Measurements from ENCODE around the gene KRTAP2-4. TPM values are rescaled to one million over a fixed set of nuclear protein-coding genes. Genes with fewer than 3 reads are reported as not detected.
"Not testable (repeated sequence)": the region's sequence is repeated elsewhere in the genome, so short reads cannot be mapped to it uniquely, and the experiment has no call there.

Gene KRTAP2-4
- total and polyA plus RNA-seq, 7 donors = not detected

- TF ChIP-seq, protein P1, sequence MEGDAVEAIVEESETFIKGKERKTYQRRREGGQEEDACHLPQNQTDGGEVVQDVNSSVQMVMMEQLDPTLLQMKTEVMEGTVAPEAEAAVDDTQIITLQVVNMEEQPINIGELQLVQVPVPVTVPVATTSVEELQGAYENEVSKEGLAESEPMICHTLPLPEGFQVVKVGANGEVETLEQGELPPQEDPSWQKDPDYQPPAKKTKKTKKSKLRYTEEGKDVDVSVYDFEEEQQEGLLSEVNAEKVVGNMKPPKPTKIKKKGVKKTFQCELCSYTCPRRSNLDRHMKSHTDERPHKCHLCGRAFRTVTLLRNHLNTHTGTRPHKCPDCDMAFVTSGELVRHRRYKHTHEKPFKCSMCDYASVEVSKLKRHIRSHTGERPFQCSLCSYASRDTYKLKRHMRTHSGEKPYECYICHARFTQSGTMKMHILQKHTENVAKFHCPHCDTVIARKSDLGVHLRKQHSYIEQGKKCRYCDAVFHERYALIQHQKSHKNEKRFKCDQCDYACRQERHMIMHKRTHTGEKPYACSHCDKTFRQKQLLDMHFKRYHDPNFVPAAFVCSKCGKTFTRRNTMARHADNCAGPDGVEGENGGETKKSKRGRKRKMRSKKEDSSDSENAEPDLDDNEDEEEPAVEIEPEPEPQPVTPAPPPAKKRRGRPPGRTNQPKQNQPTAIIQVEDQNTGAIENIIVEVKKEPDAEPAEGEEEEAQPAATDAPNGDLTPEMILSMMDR (IDR thresholded peaks at IDR 0.05) = no peak
- no peak for TF ChIP-seq POLR2AphosphoS5 (IDR thresholded peaks at IDR 0.05)
- TF ChIP-seq POLR2A (IDR thresholded peaks at IDR 0.05) = no peak
- no peak for TF ChIP-seq EP300 (IDR thresholded peaks at IDR 0.05)
- no peak overlapping the region for H3K4me3 ChIP-seq
- DNase-seq = no peak
- H3K27me3 ChIP-seq = no peaks in the 10 kb centered on the region
- H3K27ac ChIP-seq = no peak overlapping the region
- no peaks in the 10 kb centered on the region for H3K4me1 ChIP-seq
- H3K36me3 ChIP-seq = no peaks in the 10 kb centered on the region
- intact Hi-C loops (cut with DNase I) = no loop called here
- H3K9me3 ChIP-seq = no peaks in the 10 kb centered on the region
Observed at GRCh38 chr17:41076788-41077187, 11.1 kb upstream of the KRTAP2-4 start.

DNA sequence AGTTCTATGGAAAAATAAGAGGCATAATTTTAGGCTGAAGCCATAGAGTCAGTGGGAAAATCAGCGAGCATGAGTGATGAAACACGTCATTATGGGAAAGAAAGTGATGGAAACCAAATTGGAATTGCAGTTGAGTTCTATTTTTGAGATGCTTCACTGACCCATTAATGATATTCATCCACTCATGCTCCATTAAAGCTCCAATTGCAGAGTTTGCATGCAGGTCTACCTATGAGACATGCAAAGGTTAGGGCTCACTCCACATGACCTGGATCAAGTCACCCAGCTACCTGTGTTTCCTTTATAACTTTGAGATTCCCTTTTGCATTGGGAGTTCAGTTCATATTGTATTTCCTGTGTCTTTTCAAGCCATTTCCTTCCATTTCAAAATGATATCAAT is 8.0 kb upstream of the KRTAP2-4 start:
- WGBS, 2 donors = 92 to 94% methylated on average over 2 of the region's 2 CpGs
- Histone ChIP-seq H3K9me3 (no peaks in the 10 kb centered on the region), H3K27me3 (no peaks in the 10 kb centered on the region), H3K4me3 (no peak overlapping the region), H3K4me1 (no peaks in the 10 kb centered on the region), H3K27ac (no peak overlapping the region), H3K36me3 (no peaks in the 10 kb centered on the region)
- TF ChIP-seq POLR2A (IDR thresholded peaks at IDR 0.05) = no peak
- TF ChIP-seq, protein P1 (IDR thresholded peaks at IDR 0.05) = no peak
- no peak for TF ChIP-seq EP300 (IDR thresholded peaks at IDR 0.05)
- no peak for TF ChIP-seq POLR2AphosphoS5 (IDR thresholded peaks at IDR 0.05)
- intact Hi-C loops (cut with DNase I) = no loop called here
- no peak for DNase-seq

GRCh38 chr17:41071606-41072360 is 6.1 kb upstream of the KRTAP2-4 start:
- Histone ChIP-seq H3K27me3 (no peaks in the 10 kb centered on the region), H3K36me3 (no peaks in the 10 kb centered on the region), H3K9me3 (no peaks in the 10 kb centered on the region), H3K4me3 (no peak overlapping the region), H3K27ac (no peak overlapping the region), H3K4me1 (no peaks in the 10 kb centered on the region)
- intact Hi-C loops (cut with DNase I) = no loop called here
- WGBS, 2 donors = 89 to 91% methylated on average over 5 of the region's 5 CpGs
- no peak for DNase-seq
- TF ChIP-seq POLR2AphosphoS5 (IDR thresholded peaks at IDR 0.05) (no peak), POLR2A (IDR thresholded peaks at IDR 0.05) (no peak), EP300 (IDR thresholded peaks at IDR 0.05) (no peak)
- TF ChIP-seq, protein P1 (IDR thresholded peaks at IDR 0.05) = no peak

DNA sequence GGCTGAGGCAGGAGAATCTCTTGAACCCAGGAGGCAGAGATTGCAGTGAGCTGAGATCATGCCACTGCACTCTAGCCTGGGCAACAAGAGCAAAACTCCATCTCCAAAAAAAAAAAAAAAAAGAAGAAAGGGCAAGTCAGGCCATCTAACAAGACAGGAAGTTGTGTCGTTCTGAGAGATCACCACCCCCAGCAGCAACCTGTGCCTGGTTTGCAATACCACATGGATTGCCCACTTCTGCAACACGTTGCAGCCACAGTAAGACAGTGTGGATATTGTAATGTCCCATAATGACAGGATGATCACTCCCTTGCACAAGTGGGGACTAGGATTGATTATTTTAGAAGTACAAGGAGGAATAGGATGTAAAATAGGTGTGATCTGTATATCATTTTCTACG is 3.4 kb upstream of the KRTAP2-4 start:
- Histone ChIP-seq H3K4me3 (no peak overlapping the region), H3K4me1 (no peaks in the 10 kb centered on the region), H3K36me3 (no peaks in the 10 kb centered on the region), H3K27me3 (no peaks in the 10 kb centered on the region), H3K27ac (no peak overlapping the region), H3K9me3 (no peaks in the 10 kb centered on the region)
- TF ChIP-seq POLR2A (IDR thresholded peaks at IDR 0.05) (no peak), EP300 (IDR thresholded peaks at IDR 0.05) (no peak), POLR2AphosphoS5 (IDR thresholded peaks at IDR 0.05) (no peak)
- TF ChIP-seq, protein P1 (IDR thresholded peaks at IDR 0.05) = no peak
- no peak for DNase-seq
- intact Hi-C loops (cut with DNase I) = no loop called here
- WGBS, 2 donors = 72 to 82% methylated on average over 3 of the region's 3 CpGs

DNA sequence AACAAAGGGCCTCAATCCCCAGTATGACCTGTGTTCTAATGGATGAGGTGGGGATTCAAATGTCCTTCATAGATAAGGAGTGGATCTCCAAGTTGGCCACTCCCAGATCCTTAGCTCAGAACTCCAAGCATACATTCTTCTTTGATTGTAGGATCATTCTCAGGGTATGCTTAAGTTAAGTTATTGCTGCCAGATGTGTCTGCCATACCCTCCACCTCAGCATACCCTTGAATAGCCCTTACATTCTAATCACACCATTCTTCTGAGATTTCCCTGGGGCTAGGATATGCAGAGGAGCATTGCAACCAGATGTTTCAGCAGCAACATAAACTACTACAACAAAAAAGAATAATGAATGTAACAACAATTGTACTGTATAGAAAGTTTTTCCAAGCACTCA is 1.6 kb upstream of the KRTAP2-4 start:
- DNase-seq = no peak
- no peaks in the 10 kb centered on the region for H3K36me3 ChIP-seq
- H3K27me3 ChIP-seq = no peaks in the 10 kb centered on the region
- peaks cover 0 to 2% (median 0%) of the 10 kb centered on the region in 4 donors for H3K4me1 ChIP-seq
- TF ChIP-seq EP300 (IDR thresholded peaks at IDR 0.05) (no peak), POLR2A (IDR thresholded peaks at IDR 0.05) (no peak), POLR2AphosphoS5 (IDR thresholded peaks at IDR 0.05) (no peak)
- TF ChIP-seq, protein P1 (IDR thresholded peaks at IDR 0.05) = no peak
- no peak overlapping the region for H3K27ac ChIP-seq
- H3K9me3 ChIP-seq = no peaks in the 10 kb centered on the region
- H3K4me3 ChIP-seq = no peak overlapping the region
- intact Hi-C loops (cut with DNase I) = no loop called here

DNA sequence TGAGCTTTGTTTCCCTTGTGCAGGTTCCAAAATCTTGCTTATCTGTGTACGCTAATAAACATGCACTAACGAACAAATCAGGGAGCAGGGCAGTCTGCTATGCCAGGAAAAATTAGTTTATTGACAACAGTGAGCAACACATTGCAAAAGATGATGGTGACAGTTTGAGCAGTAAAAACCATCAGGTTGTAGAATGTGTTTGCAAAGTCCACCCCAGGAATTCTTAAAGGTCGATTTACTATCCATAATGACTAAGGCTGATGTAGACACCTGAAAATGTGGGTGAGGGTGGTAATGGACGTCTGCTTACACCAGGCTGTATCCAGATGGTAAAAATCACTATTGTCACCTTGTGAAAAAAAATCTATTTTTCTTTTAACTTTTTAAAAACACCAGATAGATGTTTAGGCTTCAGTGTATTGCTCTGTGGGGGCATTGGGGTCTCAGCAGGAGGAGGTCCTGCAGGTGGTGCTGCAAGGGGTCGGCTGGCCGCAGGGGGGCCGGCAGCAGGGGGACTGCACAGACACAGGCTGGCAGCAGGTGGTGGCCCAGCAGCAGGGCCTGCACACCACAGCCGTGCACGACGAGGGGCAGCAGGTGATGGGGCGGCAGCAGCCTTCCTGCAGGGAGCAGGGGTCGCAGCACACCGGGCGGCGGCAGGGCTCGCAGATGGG is 526 bp downstream of the KRTAP2-4 start:
- H3K9me3 ChIP-seq; H3K36me3 ChIP-seq; H3K4me3 ChIP-seq; intact Hi-C loops (cut with DNase I); H3K27me3 ChIP-seq; H3K27ac ChIP-seq; DNase-seq: not testable (repeated sequence)
- peaks cover 0 to 17% (median 9%) of the 10 kb centered on the region in 4 donors for H3K4me1 ChIP-seq
- 62 to 82% methylated on average over 7 of the region's 16 CpGs for WGBS, 2 donors

All from sigmoid colon (tissue), 7 donors.